HAP-1 (cell line): ENCODE data around the gene MCTP1.
A peak's percentile ranks its signal among the peaks of the same experiment; 100 is the strongest.

Source experiments
- DNase-seq, 2 experiments: peaks; one replicate each; pipeline ENCODE4 v3.0.0-alpha.2; 2016 to 2020; ENCODE audit warnings: low spot score in 2 of 2
- H3K27me3 ChIP-seq: fragments of 250-450 bp; sonication (Bioruptor Pico); 2 replicates; pipeline ENCODE4 v1.5.1; 2020; ENCODE audit warnings: low read depth, mild to moderate bottlenecking, moderate library complexity
- H3K36me3 ChIP-seq: fragments of 250-450 bp; sonication (Bioruptor Pico); replicated peaks from 2 replicates; pipeline ENCODE4 v1.5.1; 2020; ENCODE audit warnings: mild to moderate bottlenecking
- H3K4me1 ChIP-seq: fragments of 250-450 bp; sonication (Bioruptor Pico); 2 replicates; pipeline ENCODE4 v1.5.1; 2020; ENCODE audit warnings: mild to moderate bottlenecking
- H3K4me3 ChIP-seq: fragments of 250-450 bp; sonication (Bioruptor Pico); 2 replicates; pipeline ENCODE4 v1.5.1; 2020; ENCODE audit warnings: mild to moderate bottlenecking, moderate library complexity
- H3K9me3 ChIP-seq: fragments of 250-450 bp; sonication (Bioruptor Pico); 2 replicates; pipeline ENCODE4 v1.5.1; 2020; ENCODE audit warnings: mild to moderate bottlenecking, moderate library complexity
- in situ Hi-C: fragments of 300-500 bp; cut with MboI; formaldehyde crosslinking; loops from 3 replicates; pipeline ENCODE4 v1.14.3; 2020; ENCODE audit warnings: low sequenced_read_pairs, inconsistent platforms, mixed read lengths

Gene MCTP1

GRCh38 chr5:95284572-95285408, at the start of gene MCTP1:
Gene MCTP1, minus strand, starts transcription at chr5:95285094.
- H3K36me3 ChIP-seq = no peaks in the 10 kb centered on the region
- H3K4me3 ChIP-seq = peak within 1 kb of the TSS; percentile 42
- peaks cover 41% of the 10 kb centered on the region for H3K27me3 ChIP-seq
- peak; percentile 16 to 64 for DNase-seq
- H3K4me1 ChIP-seq = no peaks in the 10 kb centered on the region
- H3K9me3 ChIP-seq = no peaks in the 10 kb centered on the region
- in situ Hi-C loops = no loop called here

GRCh38 chr5:95332158-95332557, 47.3 kb upstream of the MCTP1 start:
- H3K27me3 ChIP-seq = no peaks in the 10 kb centered on the region
- in situ Hi-C loops = no loop called here
- DNase-seq = no peak

GRCh38 chr5:95331358-95331757, 46.5 kb upstream of the MCTP1 start:
- no peak for DNase-seq
- in situ Hi-C loops = no loop called here
- Histone ChIP-seq H3K4me1 (no peaks in the 10 kb centered on the region), H3K36me3 (no peaks in the 10 kb centered on the region), H3K27me3 (no peaks in the 10 kb centered on the region), H3K4me3 (no peak overlapping the region), H3K9me3 (no peaks in the 10 kb centered on the region)

More at GRCh38 chr5:95332158-95332557, 47.3 kb upstream of the MCTP1 start:
- H3K4me3 ChIP-seq = no peak overlapping the region
- no peaks in the 10 kb centered on the region for H3K4me1 ChIP-seq
- no peaks in the 10 kb centered on the region for H3K9me3 ChIP-seq
- no peaks in the 10 kb centered on the region for H3K36me3 ChIP-seq

GRCh38 chr5:95327211-95327610, 42.3 kb upstream of the MCTP1 start:
- no peak overlapping the region for H3K4me3 ChIP-seq
- no peaks in the 10 kb centered on the region for H3K9me3 ChIP-seq
- H3K4me1 ChIP-seq = no peaks in the 10 kb centered on the region
- in situ Hi-C loops = no loop called here
- DNase-seq = no peak
- no peaks in the 10 kb centered on the region for H3K36me3 ChIP-seq
- H3K27me3 ChIP-seq = no peaks in the 10 kb centered on the region

- H3K4me3 ChIP-seq = no peak overlapping the region
- no peak for DNase-seq
- in situ Hi-C loops = no loop called here
Observed at GRCh38 chr5:95317687-95318086, 32.8 kb upstream of the MCTP1 start.

GRCh38 chr5:95317085-95317484, 32.2 kb upstream of the MCTP1 start:
- no peaks in the 10 kb centered on the region for H3K36me3 ChIP-seq
- 0 out of 2 replicates have a peak, but pooled peaks cover 4% of the 10 kb centered on the region for H3K27me3 ChIP-seq
- DNase-seq = no peak
- H3K4me1 ChIP-seq = no peaks in the 10 kb centered on the region
- no peaks in the 10 kb centered on the region for H3K9me3 ChIP-seq
- in situ Hi-C loops = no loop called here
- H3K4me3 ChIP-seq = no peak overlapping the region

More at GRCh38 chr5:95317687-95318086, 32.8 kb upstream of the MCTP1 start:
- Histone ChIP-seq H3K36me3 (no peaks in the 10 kb centered on the region), H3K27me3 (0 out of 2 replicates have a peak, but pooled peaks cover 4% of the 10 kb centered on the region), H3K9me3 (no peaks in the 10 kb centered on the region), H3K4me1 (no peaks in the 10 kb centered on the region)

- H3K27me3 ChIP-seq = no peaks in the 10 kb centered on the region; the same call in 1 of the 2 replicates
- in situ Hi-C loops = no loop called here
- no peak for DNase-seq
- no peaks in the 10 kb centered on the region for H3K36me3 ChIP-seq
- no peaks in the 10 kb centered on the region for H3K4me1 ChIP-seq
- H3K4me3 ChIP-seq = no peak overlapping the region
- no peaks in the 10 kb centered on the region for H3K9me3 ChIP-seq
Observed at GRCh38 chr5:95304711-95305110, 19.8 kb upstream of the MCTP1 start.

GRCh38 chr5:95298651-95299050, 13.8 kb upstream of the MCTP1 start:
- Histone ChIP-seq H3K4me3 (no peak overlapping the region), H3K4me1 (no peaks in the 10 kb centered on the region), H3K9me3 (no peaks in the 10 kb centered on the region), H3K27me3 (0 out of 2 replicates have a peak, but pooled peaks cover 4% of the 10 kb centered on the region), H3K36me3 (no peaks in the 10 kb centered on the region)
- in situ Hi-C loops = no loop called here
- no peak for DNase-seq

GRCh38 chr5:95296291-95296690, 11.4 kb upstream of the MCTP1 start:
- no peak for DNase-seq
- in situ Hi-C loops = no loop called here
- Histone ChIP-seq H3K4me1 (no peaks in the 10 kb centered on the region), H3K36me3 (no peaks in the 10 kb centered on the region), H3K4me3 (no peak overlapping the region), H3K9me3 (no peaks in the 10 kb centered on the region), H3K27me3 (peaks cover 8% of the 10 kb centered on the region; the same call in 1 of the 2 replicates)

- Histone ChIP-seq H3K4me1 (no peaks in the 10 kb centered on the region), H3K9me3 (no peaks in the 10 kb centered on the region), H3K36me3 (no peaks in the 10 kb centered on the region), H3K27me3 (peaks cover 38% of the 10 kb centered on the region), H3K4me3 (peak overlapping the region; percentile 42)
- no peak for DNase-seq
- in situ Hi-C loops = no loop called here
Observed at GRCh38 chr5:95285409-95285755, 488 bp upstream of the MCTP1 start.

- Histone ChIP-seq H3K4me3 (peak overlapping the region; percentile 42), H3K27me3 (peaks cover 48% of the 10 kb centered on the region), H3K36me3 (no peaks in the 10 kb centered on the region), H3K9me3 (no peaks in the 10 kb centered on the region), H3K4me1 (no peaks in the 10 kb centered on the region)
- DNase-seq = peak; percentile 32 to 60
- in situ Hi-C loops = no loop called here
Observed at GRCh38 chr5:95283761-95284571, 928 bp downstream of the MCTP1 start.

GRCh38 chr5:95283022-95283615, 1.8 kb downstream of the MCTP1 start:
- in situ Hi-C loops = no loop called here
- Histone ChIP-seq H3K36me3 (no peaks in the 10 kb centered on the region), H3K27me3 (peaks cover 48% of the 10 kb centered on the region), H3K9me3 (no peaks in the 10 kb centered on the region), H3K4me3 (no peak overlapping the region), H3K4me1 (no peaks in the 10 kb centered on the region)
- no peak for DNase-seq

GRCh38 chr5:95281226-95281625, 3.7 kb downstream of the MCTP1 start:
- in situ Hi-C loops = no loop called here
- Histone ChIP-seq H3K27me3 (peaks cover 48% of the 10 kb centered on the region), H3K4me3 (no peak overlapping the region), H3K36me3 (no peaks in the 10 kb centered on the region), H3K9me3 (no peaks in the 10 kb centered on the region), H3K4me1 (no peaks in the 10 kb centered on the region)
- DNase-seq = no peak
